B cell (primary cell): ENCODE measurements around the gene CHRM1. TPM values are rescaled to one million over a fixed set of nuclear protein-coding genes. Genes with fewer than 3 reads are reported as not detected.

Experiments used
- ATAC-seq: fragments of 200-7000 bp; cut with Tn5 transposase; one replicate; pipeline ENCODE4 v1.10.0; 2021; ENCODE audit warnings: low read depth, mild to moderate bottlenecking, moderate number of reproducible peaks, moderate library complexity
- CTCF ChIA-PET: fragments of 350-600 bp; sonication (Branson Sonifier 250); formaldehyde crosslinking; loops from one replicate; lab custom pipeline; 2021; ENCODE audit warnings: antibody characterized with exemption, inconsistent platforms; lab: Charles Lee
- POLR2A ChIA-PET: fragments of 350-600 bp; sonication (Branson Sonifier 250); formaldehyde crosslinking; loops from one replicate; lab custom pipeline; 2021; ENCODE audit warnings: antibody characterized with exemption; lab: Charles Lee
- DNase-seq: peaks from one replicate; pipeline ENCODE4 v3.0.0; 2013
- H2AFZ ChIP-seq: 2 replicates; pipeline ENCODE4 v1.6.1; 2012; ENCODE audit warnings: mild to moderate bottlenecking, low read depth, low read length; ENCODE audit not compliant: insufficient read depth, poor library complexity, severe bottlenecking
- H3K27ac ChIP-seq, 2 donors: 1 replicate in 1 of 2; 2 replicates in 1 of 2; pipeline ENCODE4 v1.5.1; 2012 to 2013; ENCODE audit warnings: low read length in 2 of 2, mild to moderate bottlenecking in 2 of 2, moderate library complexity in 1 of 2
- H3K27me3 ChIP-seq, 4 experiments: fragments of 200-600 bp in 1 of 4; sonication (generic) in 1 of 4; replicated peaks in 1 of 4; 1 replicate in 2 of 4; 2 replicates in 2 of 4; pipeline versions ENCODE4 v1.6.1 to v1.7.0; 2013 to 2016; ENCODE audit warnings: low read length in 3 of 4, mild to moderate bottlenecking in 2 of 4, mixed read lengths in 1 of 4, moderate library complexity in 1 of 4; ENCODE audit not compliant: insufficient read depth in 4 of 4, control insufficient read depth in 3 of 4; ENCODE audit errors: control extremely low read depth in 1 of 4
- H3K36me3 ChIP-seq, 2 experiments: replicated peaks in 1 of 2; 1 replicate in 1 of 2; 2 replicates in 1 of 2; pipeline versions ENCODE4 v1.6.1 to v1.7.1; 2013; ENCODE audit warnings: low read length in 1 of 2; ENCODE audit not compliant: insufficient read depth in 2 of 2, control insufficient read depth in 1 of 2; ENCODE audit errors: control extremely low read depth in 1 of 2, extremely low read depth in 1 of 2
- H3K4me1 ChIP-seq, 2 donors: fragments of 200-600 bp in 1 of 2; sonication (generic) in 1 of 2; 1 replicate in 1 of 2; 2 replicates in 1 of 2; pipeline versions ENCODE4 v1.5.1 to v1.6.1; 2013 to 2017; ENCODE audit warnings: low read length in 2 of 2; ENCODE audit not compliant: control insufficient read depth in 2 of 2, insufficient read depth in 2 of 2
- H3K4me2 ChIP-seq: replicated peaks from 2 replicates; pipeline ENCODE3; 2012; ENCODE audit warnings: mild to moderate bottlenecking, low read depth, low read length; ENCODE audit not compliant: poor library complexity, severe bottlenecking
- H3K4me3 ChIP-seq, 5 experiments: fragments of 200-600 bp in 1 of 5; sonication (generic) in 1 of 5; 1 replicate in 3 of 5; 2 replicates in 2 of 5; pipeline versions ENCODE4 v1.5.1 to v1.7.0; 2011 to 2016; ENCODE audit warnings: low read length in 4 of 5, mild to moderate bottlenecking in 4 of 5, low read depth in 2 of 5, control low read depth in 1 of 5, moderate library complexity in 1 of 5; ENCODE audit not compliant: insufficient read depth in 1 of 5; ENCODE audit errors: control extremely low read depth in 1 of 5, extremely low read depth in 1 of 5
- H3K79me2 ChIP-seq: fragments of 200-600 bp; sonication (generic); one replicate; pipeline ENCODE4 v1.6.0; 2016; ENCODE audit warnings: low read length; ENCODE audit not compliant: control insufficient read depth, insufficient read depth
- H3K9ac ChIP-seq: fragments of 200-600 bp; sonication (generic); 2 replicates; pipeline ENCODE4 v1.6.1; 2017; ENCODE audit warnings: mild to moderate bottlenecking, low read length, moderate library complexity
- H3K9me3 ChIP-seq, 3 donors: one replicate each; pipeline versions ENCODE4 v1.6.1 to v1.7.1; 2013; ENCODE audit warnings: low read length in 2 of 3; ENCODE audit not compliant: control insufficient read depth in 2 of 3, insufficient read depth in 1 of 3; ENCODE audit errors: control extremely low read depth in 1 of 3
- H4K20me1 ChIP-seq: 2 replicates; pipeline ENCODE4 v1.6.0; 2012; ENCODE audit warnings: mild to moderate bottlenecking, low read length; ENCODE audit not compliant: insufficient read depth, control insufficient read depth, poor library complexity, severe bottlenecking
- H3K27ac Mint-ChIP-seq: one replicate; pipeline ENCODE4 v1.8.0; 2021; ENCODE audit warnings: mixed read lengths
- H3K27me3 Mint-ChIP-seq: one replicate; pipeline ENCODE4 v1.8.0; 2021; ENCODE audit warnings: mixed read lengths
- H3K4me1 Mint-ChIP-seq: one replicate; pipeline ENCODE4 v1.8.0; 2021; ENCODE audit warnings: mixed read lengths
- H3K4me3 Mint-ChIP-seq: one replicate; pipeline ENCODE4 v1.8.0; 2021; ENCODE audit warnings: mixed read lengths
- H3K9me3 Mint-ChIP-seq: one replicate; pipeline ENCODE4 v1.8.0; 2022; ENCODE audit warnings: mixed read lengths; ENCODE audit not compliant: insufficient read depth
- EZH2 ChIP-seq: IDR thresholded peaks from 2 replicates; pipeline ENCODE4 v1.6.1; 2012; ENCODE audit warnings: borderline replicate concordance, low read depth, mild to moderate bottlenecking, moderate library complexity, low read length; ENCODE audit not compliant: insufficient read depth, poor library complexity, severe bottlenecking
- WGBS: methylation state at CpG from one replicate; pipeline ENCODE4 v1.1.5; 2013; ENCODE audit warnings: missing lambda C conversion rate; ENCODE audit not compliant: insufficient coverage; 5-methylcytosine and 5-hydroxymethylcytosine counted together
- intact Hi-C: fragments of 100-400 bp; cut with micrococcal nuclease; formaldehyde crosslinking; loops from one replicate; pipeline ENCODE4 v1.10.0; 2022
- polyA plus RNA-seq: library from polyadenylated mRNA; depleted of rRNA; stranded (reverse); fragments of >200 nt; gene quantifications from 2 replicates; pipeline ENCODE4 v1.2.3, GENCODE V29; 2012
- total RNA-seq, 2 donors: library from RNA; stranded (reverse); fragments of 120-200 nt in 1 of 2; gene quantifications; 1 replicate in 1 of 2; 2 replicates in 1 of 2; pipeline versions ENCODE4 v1.2.3 to v1.2.4, GENCODE V29; 2013 to 2022
- TF ChIP-seq, protein P1 (sequence below): fragments of 200-600 bp; IDR thresholded peaks from one replicate; pipeline ENCODE4 v1.8.0; 2022; ENCODE audit warnings: antibody characterized with exemption, mild to moderate bottlenecking

The CHRM1 gene
- total and polyA plus RNA-seq, 2 donors (not counting 1 experiment from before 2014, with no cell fraction given) = not detected

DNA sequence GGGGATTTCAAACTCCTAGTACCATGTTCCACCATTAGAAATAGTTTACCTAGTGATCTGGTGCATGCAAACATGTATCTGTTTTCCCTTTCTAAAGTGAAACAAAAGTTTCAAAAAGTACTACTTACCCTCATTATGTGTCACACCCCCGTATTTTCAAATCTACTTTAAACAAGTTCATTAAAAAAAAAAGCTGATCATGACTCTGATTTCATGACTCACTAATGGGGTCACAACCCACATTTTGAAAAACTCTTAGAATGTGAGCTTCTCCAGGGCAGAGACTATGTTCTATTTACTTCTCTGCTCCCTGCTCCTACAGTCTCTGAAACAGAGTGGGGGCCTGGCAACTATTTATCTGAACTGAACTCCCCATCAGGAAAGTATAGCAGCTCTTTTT is 18.2 kb downstream of the CHRM1 start:
- Mint-ChIP-seq H3K4me1 (peaks cover 2% of the 10 kb centered on the region), H3K4me3 (no peak overlapping the region), H3K27me3 (peaks cover 35% of the 10 kb centered on the region), H3K9me3 (no peaks in the 10 kb centered on the region), H3K27ac (no peak overlapping the region)
- ATAC-seq (no peak), DNase-seq (no peak)
- no peak overlapping the region for H3K4me3 ChIP-seq
- TF ChIP-seq, protein P1, sequence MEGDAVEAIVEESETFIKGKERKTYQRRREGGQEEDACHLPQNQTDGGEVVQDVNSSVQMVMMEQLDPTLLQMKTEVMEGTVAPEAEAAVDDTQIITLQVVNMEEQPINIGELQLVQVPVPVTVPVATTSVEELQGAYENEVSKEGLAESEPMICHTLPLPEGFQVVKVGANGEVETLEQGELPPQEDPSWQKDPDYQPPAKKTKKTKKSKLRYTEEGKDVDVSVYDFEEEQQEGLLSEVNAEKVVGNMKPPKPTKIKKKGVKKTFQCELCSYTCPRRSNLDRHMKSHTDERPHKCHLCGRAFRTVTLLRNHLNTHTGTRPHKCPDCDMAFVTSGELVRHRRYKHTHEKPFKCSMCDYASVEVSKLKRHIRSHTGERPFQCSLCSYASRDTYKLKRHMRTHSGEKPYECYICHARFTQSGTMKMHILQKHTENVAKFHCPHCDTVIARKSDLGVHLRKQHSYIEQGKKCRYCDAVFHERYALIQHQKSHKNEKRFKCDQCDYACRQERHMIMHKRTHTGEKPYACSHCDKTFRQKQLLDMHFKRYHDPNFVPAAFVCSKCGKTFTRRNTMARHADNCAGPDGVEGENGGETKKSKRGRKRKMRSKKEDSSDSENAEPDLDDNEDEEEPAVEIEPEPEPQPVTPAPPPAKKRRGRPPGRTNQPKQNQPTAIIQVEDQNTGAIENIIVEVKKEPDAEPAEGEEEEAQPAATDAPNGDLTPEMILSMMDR = no peak
- no peak for TF ChIP-seq EZH2
- POLR2A ChIA-PET = no interaction called here
- intact Hi-C loops = no loop called here
- H3K27ac ChIP-seq = no peak overlapping the region
- H3K4me2 ChIP-seq = no peak overlapping the region
- H3K36me3 ChIP-seq = no peaks in the 10 kb centered on the region
- no peaks in the 10 kb centered on the region for H3K9me3 ChIP-seq
- 63% methylated on average over 1 of the region's 1 CpG for WGBS
- H3K4me1 ChIP-seq = no peaks in the 10 kb centered on the region
- no peak overlapping the region for H3K9ac ChIP-seq
- CTCF ChIA-PET = interaction anchor here (0.7 to 9.9 kb wide), 3 partner anchors 10 to 124 kb away, joined by 3 to 308 read pairs (median 4); no protein-coding TSS in a partner anchor
- H3K79me2 ChIP-seq = no peaks in the 10 kb centered on the region
- H2AFZ ChIP-seq = no peak overlapping the region
- no peaks in the 10 kb centered on the region for H4K20me1 ChIP-seq
- peaks cover 0 to 20% (median 3%) of the 10 kb centered on the region in 4 experiments for H3K27me3 ChIP-seq

DNA sequence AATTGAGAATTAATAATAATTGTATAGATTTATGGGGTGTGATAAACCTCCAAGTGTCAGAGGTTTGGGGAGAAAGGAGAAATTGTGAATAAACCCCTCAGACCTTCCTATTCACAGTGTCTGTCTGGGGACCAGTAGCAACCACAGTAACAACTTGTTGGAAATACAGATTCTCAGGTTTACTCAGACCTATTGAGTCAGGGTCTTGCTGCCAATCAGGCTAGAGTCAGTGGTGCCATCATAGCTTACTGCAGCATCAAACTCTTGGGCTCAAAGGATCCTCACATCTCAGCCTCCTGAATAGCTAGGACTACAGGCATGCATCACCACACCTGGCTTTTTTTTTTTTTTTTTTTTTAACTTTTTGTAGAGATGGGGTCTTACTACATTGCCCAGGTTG is 23.1 kb downstream of the CHRM1 start:
- intact Hi-C loops = no loop called here
- H3K9me3 ChIP-seq = no peaks in the 10 kb centered on the region
- ChIA-PET CTCF (interaction anchor here (1.5 to 4.8 kb wide), 2 partner anchors 8 to 9 kb away, joined by 3 to 29 read pairs; no protein-coding TSS in a partner anchor), POLR2A (no interaction called here)
- DNase-seq = no peak
- H3K27ac ChIP-seq = no peak overlapping the region
- no peak overlapping the region for H2AFZ ChIP-seq
- H3K36me3 ChIP-seq = no peaks in the 10 kb centered on the region
- H3K4me2 ChIP-seq = no peak overlapping the region
- H3K4me1 Mint-ChIP-seq = no peaks in the 10 kb centered on the region
- no peak overlapping the region for H3K4me3 ChIP-seq
- H3K27ac Mint-ChIP-seq = no peak overlapping the region
- no peaks in the 10 kb centered on the region for H3K79me2 ChIP-seq
- H3K9me3 Mint-ChIP-seq = no peaks in the 10 kb centered on the region
- H3K9ac ChIP-seq = no peak overlapping the region
- H4K20me1 ChIP-seq = no peaks in the 10 kb centered on the region
- no peaks in the 10 kb centered on the region for H3K4me1 ChIP-seq
- ATAC-seq = no peak
- peaks cover 28% of the 10 kb centered on the region for H3K27me3 Mint-ChIP-seq
- TF ChIP-seq, protein P1 = no peak
- TF ChIP-seq EZH2 = no peak
- H3K4me3 Mint-ChIP-seq = no peak overlapping the region
- H3K27me3 ChIP-seq = peaks cover 0 to 11% (median 4%) of the 10 kb centered on the region in 4 experiments
